GM12878 (cell line): ENCODE data around the gene YBX3. TPM values are rescaled to one million over a fixed set of nuclear protein-coding genes. Genes with fewer than 3 reads are reported as not detected.
A peak's percentile ranks its signal among the peaks of the same experiment; 100 is the strongest.

Source experiments
- BCL3 ChIP-seq: IDR thresholded peaks from 2 replicates; pipeline ENCODE4 v1.6.1; 2011; ENCODE audit warnings: borderline replicate concordance, low read depth, mild to moderate bottlenecking, moderate library complexity, low read length; ENCODE audit not compliant: insufficient read depth, poor library complexity, severe bottlenecking
- CTCF ChIP-seq, 3 experiments: IDR thresholded peaks in 2 of 3; conservative IDR thresholded peaks in 1 of 3; 2 replicates each; pipeline ENCODE4 v1.5.1; 2011; ENCODE audit warnings: low read depth in 3 of 3, low read length in 3 of 3, mild to moderate bottlenecking in 3 of 3, control low read depth in 2 of 3, moderate library complexity in 2 of 3, inconsistent platforms in 1 of 3, mixed read lengths in 1 of 3; ENCODE audit not compliant: control insufficient read depth in 2 of 3, insufficient read depth in 1 of 3; ENCODE audit errors: extremely low read depth in 1 of 3
- E4F1 ChIP-seq: fragments of 450-650 bp; IDR thresholded peaks from 2 replicates; pipeline ENCODE4 v1.6.1; 2018; ENCODE audit warnings: borderline replicate concordance, mild to moderate bottlenecking; ENCODE audit not compliant: partially characterized antibody
- IKZF2 ChIP-seq, 2 experiments: fragments of 450-650 bp; IDR thresholded peaks; 2 replicates each; pipeline ENCODE4 v1.6.1; 2017; ENCODE audit warnings: mild to moderate bottlenecking in 2 of 2, moderate library complexity in 2 of 2
- MEF2B ChIP-seq: fragments of 450-650 bp; IDR thresholded peaks from 2 replicates; pipeline ENCODE4 v1.6.1; 2018; ENCODE audit warnings: mild to moderate bottlenecking, moderate library complexity; ENCODE audit not compliant: partially characterized antibody, poor library complexity, severe bottlenecking
- MTA2 ChIP-seq: fragments of 450-650 bp; IDR thresholded peaks from 2 replicates; pipeline ENCODE4 v1.6.1; 2016; ENCODE audit warnings: low read depth, mild to moderate bottlenecking, moderate library complexity
- MXI1 ChIP-seq: fragments of 150-350 bp; IDR thresholded peaks from 2 replicates; pipeline ENCODE4 v1.6.1; 2011; ENCODE audit warnings: low read depth, mild to moderate bottlenecking, inconsistent platforms, low read length, improper control_type of control experiment
- PAX5 ChIP-seq: IDR thresholded peaks from 2 replicates; pipeline ENCODE4 v1.6.1; 2011; ENCODE audit warnings: low read depth, low read length, borderline replicate concordance
- RB1 ChIP-seq: fragments of 450-650 bp; formaldehyde crosslinking; IDR thresholded peaks from 2 replicates; pipeline ENCODE4 v1.6.1; 2017; ENCODE audit warnings: mild to moderate bottlenecking, borderline replicate concordance
- RBBP5 ChIP-seq: fragments of 200-600 bp; sonication (generic); conservative IDR thresholded peaks from 2 replicates; pipeline ENCODE4 v1.6.1; 2016
- SMAD1 ChIP-seq: fragments of 450-650 bp; IDR thresholded peaks from 2 replicates; pipeline ENCODE4 v1.6.1; 2018; ENCODE audit warnings: mild to moderate bottlenecking, low read depth; ENCODE audit not compliant: partially characterized antibody
- SPI1 ChIP-seq: IDR thresholded peaks from 2 replicates; pipeline ENCODE4 v1.6.1; 2011; ENCODE audit warnings: low read depth, mild to moderate bottlenecking, low read length, moderate library complexity, borderline replicate concordance; ENCODE audit not compliant: insufficient read depth
- TARDBP ChIP-seq: IDR thresholded peaks from 2 replicates; pipeline ENCODE4 v1.6.1; 2016; ENCODE audit warnings: borderline replicate concordance
- ZBTB4 ChIP-seq: fragments of 450-650 bp; formaldehyde crosslinking; IDR thresholded peaks from 2 replicates; pipeline ENCODE4 v1.4.0; 2022; ENCODE audit warnings: mild to moderate bottlenecking, moderate library complexity
- ZNF622 ChIP-seq: fragments of 450-650 bp; IDR thresholded peaks from 2 replicates; pipeline ENCODE4 v1.6.1; 2017; ENCODE audit warnings: mild to moderate bottlenecking, inconsistent platforms
- ZNF687 ChIP-seq: fragments of 450-650 bp; IDR thresholded peaks from 2 replicates; pipeline ENCODE4 v1.6.1; 2017; ENCODE audit warnings: mild to moderate bottlenecking, moderate library complexity
- polyA plus RNA-seq, 11 experiments: library from polyadenylated mRNA; depleted of rRNA in 4 of 11; unstranded in 6 of 11; stranded (reverse) in 5 of 11; fragments of >200 nt; fragmentation: Nextera tagmentation in 4 of 11; fragmentation: Illumina TruSeq in 1 of 11; extraction: Ambion mirVana in 4 of 11; extraction: Trizol in 1 of 11; gene quantifications; 1 replicate in 1 of 11; 2 replicates in 10 of 11; pipeline versions ENCODE4 v1.2.1 to v1.2.3, GENCODE V29; 2011 to 2016; ENCODE audit warnings: inconsistent platforms in 2 of 11, missing spikeins in 2 of 11, low read depth in 1 of 11
- total RNA-seq, 4 experiments: library from RNA; depleted of rRNA in 3 of 4; stranded (reverse); fragments of >200 nt in 3 of 4; fragmentation: Illumina TruSeq in 1 of 4; extraction: Trizol in 1 of 4; gene quantifications; 2 replicates each; pipeline versions ENCODE4 v1.2.1 to v1.2.3, GENCODE V29; 2013 to 2021

The YBX3 gene
- total and polyA plus RNA-seq, 10 of the 15 experiments (the other 5 are each of a cell fraction or from before 2014, with no cell fraction given): 25.9 to 221 (median 111) TPM

- TF ChIP-seq ZBTB4 (CRISPR knock-in tag): no peak
- TF ChIP-seq PAX5: no peak
- TF ChIP-seq TARDBP: no peak
- TF ChIP-seq MXI1: no peak
- no peak for TF ChIP-seq RB1
- TF ChIP-seq ZNF622: no peak
- no peak for TF ChIP-seq SMAD1
- no peak for TF ChIP-seq BCL3
- no peak for TF ChIP-seq RBBP5
- peak; percentile 40; the same call in 1 of the 2 replicates for TF ChIP-seq MTA2
- peak; percentile 37; the same call in 1 of the 2 replicates for TF ChIP-seq ZNF687
- TF ChIP-seq IKZF2 (IDR thresholded peaks at IDR 0.05): peak; percentile 18 to 19; a peak in 1 of 4 replicates
- TF ChIP-seq MEF2B: no peak
- no peak for TF ChIP-seq E4F1
- TF ChIP-seq CTCF (IDR thresholded peaks at IDR 0.05 in 2 of 3, conservative IDR thresholded peaks at IDR 0.05 in 1 of 3; ENCODE audit: control insufficient read depth in 2 of 3, extremely low read depth in 1 of 3, insufficient read depth in 1 of 3, low read depth in 3 of 3, low read length in 3 of 3): no peak
- peak; percentile 17; the same call in 1 of the 2 replicates for TF ChIP-seq SPI1
Measured at GRCh38 chr12:10735428-10735827, 12.3 kb upstream of the YBX3 start (continued).
